Activated CD8-positive, alpha-beta T cell treated with anti-CD3 and anti-CD28 coated beads for 36 hours (primary cell): ENCODE data around the gene ASS1. TPM values are rescaled to one million over a fixed set of nuclear protein-coding genes. Genes with fewer than 3 reads are reported as not detected.
A peak's percentile ranks its signal among the peaks of the same experiment; 100 is the strongest.

ENCODE experiments used
- ATAC-seq: fragments of 200-7000 bp; cut with Tn5 transposase; one replicate; pipeline ENCODE4 v1.10.0; 2021; ENCODE audit warnings: mild to moderate bottlenecking, moderate library complexity
- CTCF ChIA-PET: fragments of 350-600 bp; sonication (Branson Sonifier 250); formaldehyde crosslinking; loops from one replicate; lab custom pipeline; 2021; ENCODE audit warnings: antibody characterized with exemption; lab: Charles Lee
- POLR2A ChIA-PET: fragments of 350-600 bp; sonication (Branson Sonifier 250); formaldehyde crosslinking; loops from one replicate; lab custom pipeline; 2021; ENCODE audit warnings: antibody characterized with exemption; lab: Charles Lee
- DNase-seq: peaks from one replicate; pipeline ENCODE4 v3.0.0-alpha.2; 2020
- H3K27ac Mint-ChIP-seq: one replicate; pipeline ENCODE4 v1.8.0; 2021; ENCODE audit warnings: mild to moderate bottlenecking, mixed read lengths
- H3K27me3 Mint-ChIP-seq: one replicate; pipeline ENCODE4 v1.8.0; 2021; ENCODE audit warnings: mixed read lengths
- H3K36me3 Mint-ChIP-seq: one replicate; pipeline ENCODE4 v1.8.0; 2021; ENCODE audit warnings: low read depth, mixed read lengths
- H3K4me1 Mint-ChIP-seq: one replicate; pipeline ENCODE4 v1.8.0; 2021; ENCODE audit warnings: low read depth, mixed read lengths
- H3K4me3 Mint-ChIP-seq: one replicate; pipeline ENCODE4 v1.8.0; 2021; ENCODE audit warnings: mild to moderate bottlenecking, moderate library complexity, mixed read lengths
- H3K9me3 Mint-ChIP-seq: one replicate; pipeline ENCODE4 v1.8.0; 2021; ENCODE audit warnings: mixed read lengths
- intact Hi-C: fragments of 100-400 bp; cut with micrococcal nuclease; formaldehyde crosslinking; loops from one replicate; pipeline ENCODE4 v1.10.0; 2022
- total RNA-seq, 2 experiments: library from RNA; stranded (reverse); gene quantifications; one replicate each; pipeline ENCODE4 v1.2.3, GENCODE V29; 2021
- TF ChIP-seq, protein P1 (sequence below): fragments of 200-600 bp; IDR thresholded peaks from one replicate; pipeline ENCODE4 v1.8.0; 2022; ENCODE audit warnings: antibody characterized with exemption, mild to moderate bottlenecking

The ASS1 gene
- total RNA-seq, 2 experiments from 2014 or later, result 9.8 to 11.5 TPM

DNA sequence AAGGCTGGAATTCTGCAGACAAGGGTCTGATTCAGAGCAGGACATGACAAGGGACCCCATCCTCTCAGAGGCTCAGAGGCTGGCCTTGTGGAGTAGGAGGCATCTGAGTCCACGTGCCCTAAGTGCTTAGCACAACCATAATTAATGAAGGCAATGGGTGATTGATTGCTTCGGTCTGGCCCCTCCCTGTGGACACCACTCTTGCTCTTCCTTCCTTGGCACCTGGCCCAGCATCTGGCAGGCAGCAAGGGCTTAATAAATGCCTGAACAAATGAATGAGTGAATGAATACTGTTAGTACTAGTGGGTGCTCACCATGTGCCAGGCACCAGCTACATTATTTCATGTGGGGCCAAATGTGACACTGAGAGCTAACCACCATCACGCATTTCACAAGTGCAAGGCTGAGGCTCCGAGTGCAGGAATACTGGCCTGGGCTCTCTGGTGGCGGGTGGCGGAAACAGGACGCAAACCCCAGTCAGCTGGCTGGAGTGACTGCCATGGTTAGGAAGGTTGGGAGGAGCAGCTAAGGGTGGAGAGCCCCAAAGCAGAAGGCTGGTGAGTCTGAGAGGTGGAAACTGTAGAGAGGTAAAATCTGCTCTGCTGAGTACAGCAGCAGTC, 53.6 kb downstream of the ASS1 start:
- ATAC-seq (no peak), DNase-seq (peak; percentile 28)
- H3K27ac Mint-ChIP-seq, result no peak overlapping the region
- peaks cover 9% of the 10 kb centered on the region for H3K9me3 Mint-ChIP-seq
- ChIA-PET POLR2A (interaction anchor here (0.6 kb wide), 1 partner anchor 62 kb away, joined by 3 read pairs; no protein-coding TSS in a partner anchor), CTCF (no interaction called here)
- H3K4me1 Mint-ChIP-seq, result no peaks in the 10 kb centered on the region
- intact Hi-C loops, result no loop called here
- no peak overlapping the region for H3K4me3 Mint-ChIP-seq
- H3K27me3 Mint-ChIP-seq, result peaks cover 8% of the 10 kb centered on the region
- H3K36me3 Mint-ChIP-seq, result no peaks in the 10 kb centered on the region
- TF ChIP-seq, protein P1, sequence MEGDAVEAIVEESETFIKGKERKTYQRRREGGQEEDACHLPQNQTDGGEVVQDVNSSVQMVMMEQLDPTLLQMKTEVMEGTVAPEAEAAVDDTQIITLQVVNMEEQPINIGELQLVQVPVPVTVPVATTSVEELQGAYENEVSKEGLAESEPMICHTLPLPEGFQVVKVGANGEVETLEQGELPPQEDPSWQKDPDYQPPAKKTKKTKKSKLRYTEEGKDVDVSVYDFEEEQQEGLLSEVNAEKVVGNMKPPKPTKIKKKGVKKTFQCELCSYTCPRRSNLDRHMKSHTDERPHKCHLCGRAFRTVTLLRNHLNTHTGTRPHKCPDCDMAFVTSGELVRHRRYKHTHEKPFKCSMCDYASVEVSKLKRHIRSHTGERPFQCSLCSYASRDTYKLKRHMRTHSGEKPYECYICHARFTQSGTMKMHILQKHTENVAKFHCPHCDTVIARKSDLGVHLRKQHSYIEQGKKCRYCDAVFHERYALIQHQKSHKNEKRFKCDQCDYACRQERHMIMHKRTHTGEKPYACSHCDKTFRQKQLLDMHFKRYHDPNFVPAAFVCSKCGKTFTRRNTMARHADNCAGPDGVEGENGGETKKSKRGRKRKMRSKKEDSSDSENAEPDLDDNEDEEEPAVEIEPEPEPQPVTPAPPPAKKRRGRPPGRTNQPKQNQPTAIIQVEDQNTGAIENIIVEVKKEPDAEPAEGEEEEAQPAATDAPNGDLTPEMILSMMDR, result no peak

DNA sequence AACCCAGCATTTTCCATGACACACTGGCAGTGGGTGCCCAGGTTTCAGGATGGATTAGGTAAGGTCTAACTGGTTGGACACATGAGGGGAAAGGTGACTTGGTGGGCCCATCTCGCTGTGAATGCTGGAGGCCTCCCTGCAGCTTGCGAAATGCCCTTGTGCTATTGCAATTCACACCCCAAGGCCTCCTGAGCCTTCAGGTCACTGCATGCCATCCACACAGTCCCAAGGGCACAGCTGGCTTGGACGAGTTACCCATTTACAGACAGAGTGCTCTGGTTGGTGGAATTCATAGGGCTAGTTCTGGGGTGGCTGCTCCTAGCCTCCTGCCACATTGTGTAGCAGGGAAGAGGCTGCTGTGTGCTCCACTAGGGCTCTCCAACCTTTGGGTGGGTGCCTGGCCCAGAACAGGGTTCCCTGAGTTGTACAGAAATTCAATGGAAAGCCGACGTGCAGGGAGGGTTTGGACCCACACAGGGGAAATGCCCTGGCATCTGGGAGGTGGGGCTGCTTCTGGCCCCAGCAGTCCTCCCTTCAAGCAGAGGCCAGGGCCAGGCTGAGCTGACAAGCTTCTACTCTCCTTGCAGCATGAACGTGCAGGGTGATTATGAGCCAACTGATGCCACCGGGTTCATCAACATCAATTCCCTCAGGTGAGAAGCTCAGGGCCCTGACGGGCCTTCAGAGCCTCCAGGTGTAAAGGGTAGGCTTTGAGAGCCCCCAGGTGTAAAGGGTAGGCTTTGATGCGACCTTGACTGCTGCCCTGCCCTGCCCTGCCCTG, 54.3 kb downstream of the ASS1 start:
- Mint-ChIP-seq H3K27me3 (peaks cover 8% of the 10 kb centered on the region), H3K4me1 (no peaks in the 10 kb centered on the region), H3K27ac (no peak overlapping the region), H3K4me3 (no peak overlapping the region), H3K9me3 (peaks cover 9% of the 10 kb centered on the region), H3K36me3 (no peaks in the 10 kb centered on the region)
- no peak for DNase-seq
- POLR2A ChIA-PET, result interaction anchor here (0.6 kb wide), 1 partner anchor 62 kb away, joined by 3 read pairs; no protein-coding TSS in a partner anchor
- TF ChIP-seq, protein P1, result no peak
- CTCF ChIA-PET, result no interaction called here
- ATAC-seq, result no peak
- intact Hi-C loops, result no loop called here

DNA sequence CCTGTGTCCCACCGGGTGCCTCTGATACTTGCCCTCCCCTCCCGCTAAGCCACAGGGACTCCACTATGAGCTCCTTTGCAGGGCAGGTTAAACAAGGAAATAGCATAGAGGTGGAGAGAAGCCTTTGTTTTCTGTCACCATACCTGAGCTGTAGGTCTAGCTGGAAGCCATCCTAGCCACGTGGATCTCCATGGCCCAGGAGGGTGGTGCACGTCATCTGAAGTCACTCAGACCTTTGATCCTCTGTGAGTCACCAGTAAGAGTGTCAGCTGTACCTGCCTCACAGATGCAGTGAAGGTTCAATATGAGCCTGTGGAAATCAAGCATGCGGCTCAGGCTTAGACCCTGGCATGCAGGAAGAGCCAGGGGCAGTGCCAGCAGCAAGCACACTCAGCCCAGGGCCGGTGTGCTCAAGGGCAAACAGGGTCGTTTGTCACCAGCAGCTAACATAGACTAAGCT, 55.1 kb downstream of the ASS1 start:
- ChIA-PET POLR2A (interaction anchor here (0.6 kb wide), 1 partner anchor 59 kb away, joined by 3 read pairs; no protein-coding TSS in a partner anchor), CTCF (no interaction called here)
- no peak overlapping the region for H3K27ac Mint-ChIP-seq
- TF ChIP-seq, protein P1, result no peak
- peaks cover 6% of the 10 kb centered on the region for H3K27me3 Mint-ChIP-seq
- ATAC-seq, result peak; percentile 67
- intact Hi-C loops, result no loop called here
- no peaks in the 10 kb centered on the region for H3K4me1 Mint-ChIP-seq
- DNase-seq, result peak; percentile 24
- no peak overlapping the region for H3K4me3 Mint-ChIP-seq
- no peaks in the 10 kb centered on the region for H3K36me3 Mint-ChIP-seq
- peaks cover 7% of the 10 kb centered on the region for H3K9me3 Mint-ChIP-seq

DNA sequence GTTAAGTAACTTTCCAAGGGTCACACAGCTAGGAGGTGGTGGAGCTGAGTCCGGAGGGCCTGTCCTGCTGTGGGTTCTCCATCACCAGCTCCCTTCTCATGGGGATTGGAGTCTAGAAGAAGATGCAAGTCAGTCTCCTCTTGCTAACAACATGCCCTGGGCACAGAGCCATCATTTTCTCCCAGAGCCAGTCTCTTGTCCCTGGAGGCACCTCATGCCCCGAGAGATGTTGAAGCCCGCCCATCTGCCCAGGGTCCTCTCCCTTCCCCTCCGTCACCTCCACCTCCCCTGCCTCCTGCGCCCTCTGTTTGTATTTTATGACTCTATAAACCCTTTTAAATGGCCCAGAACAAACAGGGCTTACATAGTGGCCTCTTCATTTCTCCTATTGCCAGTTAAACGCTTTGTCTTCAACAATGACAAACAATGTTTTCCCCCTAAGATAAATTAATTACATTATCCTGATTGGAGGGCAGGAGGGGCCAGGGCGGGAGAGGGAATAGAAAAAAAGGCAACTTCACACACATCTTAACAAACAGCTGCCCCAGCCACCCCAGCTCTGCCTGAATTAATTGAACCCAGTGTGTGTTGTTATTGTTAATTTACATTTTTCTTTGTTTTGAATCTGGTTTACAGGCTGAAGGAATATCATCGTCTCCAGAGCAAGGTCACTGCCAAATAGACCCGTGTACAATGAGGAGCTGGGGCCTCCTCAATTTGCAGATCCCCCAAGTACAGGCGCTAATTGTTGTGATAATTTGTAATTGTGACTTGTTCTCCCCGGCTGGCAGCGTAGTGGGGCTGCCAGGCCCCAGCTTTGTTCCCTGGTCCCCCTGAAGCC, 55.8 kb downstream of the ASS1 start:
- H3K27me3 Mint-ChIP-seq, result peaks cover 2% of the 10 kb centered on the region
- ChIA-PET CTCF (no interaction called here), POLR2A (interaction anchor here (0.6 kb wide), 1 partner anchor 58 kb away, joined by 3 read pairs; no protein-coding TSS in a partner anchor)
- no peaks in the 10 kb centered on the region for H3K4me1 Mint-ChIP-seq
- DNase-seq (no peak), ATAC-seq (no peak)
- no peak overlapping the region for H3K27ac Mint-ChIP-seq
- no peak overlapping the region for H3K4me3 Mint-ChIP-seq
- TF ChIP-seq, protein P1, result no peak
- peaks cover 3% of the 10 kb centered on the region for H3K9me3 Mint-ChIP-seq
- H3K36me3 Mint-ChIP-seq, result no peaks in the 10 kb centered on the region
- intact Hi-C loops, result no loop called here
